Loucy (cell line): Measurements from ENCODE around the gene NUTF2.

Experiments used
- CTCF ChIP-seq: fragments of 200-600 bp; sonication (generic); conservative IDR thresholded peaks from 2 replicates; pipeline ENCODE4 v1.5.1; 2014; ENCODE audit warnings: mild to moderate bottlenecking, antibody characterized with exemption, low read length
- EZH2phosphoT487 ChIP-seq: fragments of 200-600 bp; IDR thresholded peaks from 2 replicates; pipeline ENCODE4 v1.6.1; 2018; ENCODE audit warnings: antibody characterized with exemption, mild to moderate bottlenecking, moderate library complexity, borderline replicate concordance

GRCh38 chr16:67834242-67834614, 12.5 kb upstream of the NUTF2 start:
- TF ChIP-seq CTCF (no peak), EZH2phosphoT487 (no peak)
